ENCODE measurements around the gene NFATC2. TPM values are rescaled to one million over a fixed set of nuclear protein-coding genes. Genes with fewer than 3 reads are reported as not detected.

The NFATC2 gene
- polyA plus RNA-seq, 1 donor from 2014 or later, result not detected

- H3K9me2 ChIP-seq (ENCODE audit: insufficient read depth, low read length), result no peaks in the 10 kb centered on the region
- H3K36me3 ChIP-seq (ENCODE audit: insufficient read depth, low read length), result no peaks in the 10 kb centered on the region
- H3K79me2 ChIP-seq (replicated peaks; ENCODE audit: insufficient read depth, low read length), result no peaks in the 10 kb centered on the region
- no peak overlapping the region for H3K27ac ChIP-seq (ENCODE audit: low read length)
- no peak overlapping the region for H3K4me3 ChIP-seq (ENCODE audit: low read length)
- H3K27me3 ChIP-seq (ENCODE audit: insufficient read depth, low read depth, low read length), result peaks cover 8% of the 10 kb centered on the region
- TF ChIP-seq REST (IDR thresholded peaks at IDR 0.05; ENCODE audit: borderline replicate concordance) (no peak), CTCF (IDR thresholded peaks at IDR 0.05; ENCODE audit: poor library complexity, severe bottlenecking) (no peak), EP300 (conservative IDR thresholded peaks at IDR 0.05; ENCODE audit: poor library complexity, severe bottlenecking) (no peak), TAF1 (IDR thresholded peaks at IDR 0.05; ENCODE audit: low read depth) (no peak), EZH2 (IDR thresholded peaks at IDR 0.05; ENCODE audit: borderline replicate concordance, insufficient read depth, low read length, poor library complexity, severe bottlenecking) (no peak), RAD21 (conservative IDR thresholded peaks at IDR 0.05) (no peak), POLR2AphosphoS5 (IDR thresholded peaks at IDR 0.05) (no peak), SMC3 (conservative IDR thresholded peaks at IDR 0.05; ENCODE audit: poor library complexity) (no peak), MXI1 (conservative IDR thresholded peaks at IDR 0.05; ENCODE audit: poor library complexity, severe bottlenecking) (no peak)
- H2AFZ ChIP-seq (ENCODE audit: low read depth, low read length), result no peak overlapping the region
- H3K9me3 ChIP-seq (ENCODE audit: low read length), result no peaks in the 10 kb centered on the region
- no peaks in the 10 kb centered on the region for H4K20me1 ChIP-seq (ENCODE audit: insufficient read depth)
- H3K9ac ChIP-seq (ENCODE audit: low read length), result no peak overlapping the region
- no peaks in the 10 kb centered on the region for H3F3A ChIP-seq (ENCODE audit: insufficient read depth, low read length, poor library complexity, severe bottlenecking)
- H3K4me2 ChIP-seq (ENCODE audit: low read length), result no peak overlapping the region
Observed at GRCh38 chr20:51547951-51548350, 5.4 kb upstream of the NFATC2 start.

- Histone ChIP-seq H3K79me2 (replicated peaks; ENCODE audit: insufficient read depth, low read length) (no peaks in the 10 kb centered on the region), H2AFZ (ENCODE audit: low read depth, low read length) (no peak overlapping the region), H3K4me2 (ENCODE audit: low read length) (no peak overlapping the region), H3K36me3 (ENCODE audit: insufficient read depth, low read length) (no peaks in the 10 kb centered on the region), H3K27me3 (ENCODE audit: insufficient read depth, low read depth, low read length) (peaks cover 21% of the 10 kb centered on the region), H3K9me3 (ENCODE audit: low read length) (no peaks in the 10 kb centered on the region), H3F3A (ENCODE audit: insufficient read depth, low read length, poor library complexity, severe bottlenecking) (no peaks in the 10 kb centered on the region), H3K9ac (ENCODE audit: low read length) (no peak overlapping the region), H3K9me2 (ENCODE audit: insufficient read depth, low read length) (no peaks in the 10 kb centered on the region), H3K4me3 (ENCODE audit: low read length) (no peak overlapping the region), H4K20me1 (ENCODE audit: insufficient read depth) (no peaks in the 10 kb centered on the region), H3K27ac (ENCODE audit: low read length) (no peak overlapping the region)
- TF ChIP-seq REST (IDR thresholded peaks at IDR 0.05; ENCODE audit: borderline replicate concordance) (no peak), EP300 (conservative IDR thresholded peaks at IDR 0.05; ENCODE audit: poor library complexity, severe bottlenecking) (no peak), SMC3 (conservative IDR thresholded peaks at IDR 0.05; ENCODE audit: poor library complexity) (no peak), CTCF (IDR thresholded peaks at IDR 0.05; ENCODE audit: poor library complexity, severe bottlenecking) (no peak), POLR2AphosphoS5 (IDR thresholded peaks at IDR 0.05) (no peak), EZH2 (IDR thresholded peaks at IDR 0.05; ENCODE audit: borderline replicate concordance, insufficient read depth, low read length, poor library complexity, severe bottlenecking) (no peak), RAD21 (conservative IDR thresholded peaks at IDR 0.05) (no peak), TAF1 (IDR thresholded peaks at IDR 0.05; ENCODE audit: low read depth) (no peak), MXI1 (conservative IDR thresholded peaks at IDR 0.05; ENCODE audit: poor library complexity, severe bottlenecking) (no peak)
Observed at GRCh38 chr20:51545515-51545914, 3.0 kb upstream of the NFATC2 start.
